Choroid plexus epithelial cell (primary cell): ENCODE results near the gene SIAH1.
A peak's percentile ranks its signal among the peaks of the same experiment; 100 is the strongest.

Source experiments
- DNase-seq: peaks from one replicate; pipeline ENCODE4 v3.0.0-alpha.2; 2010; ENCODE audit warnings: low read depth
- H3K4me3 ChIP-seq: 2 replicates; pipeline ENCODE4 v1.5.1; 2011; ENCODE audit warnings: low read depth, mild to moderate bottlenecking, control low read depth, low read length, moderate library complexity
- TF ChIP-seq, protein P1 (sequence below): conservative IDR thresholded peaks from 2 replicates; pipeline ENCODE4 v1.5.1; 2011; ENCODE audit warnings: low read depth, mild to moderate bottlenecking, control low read depth, inconsistent platforms, low read length, moderate library complexity

Gene SIAH1

DNA sequence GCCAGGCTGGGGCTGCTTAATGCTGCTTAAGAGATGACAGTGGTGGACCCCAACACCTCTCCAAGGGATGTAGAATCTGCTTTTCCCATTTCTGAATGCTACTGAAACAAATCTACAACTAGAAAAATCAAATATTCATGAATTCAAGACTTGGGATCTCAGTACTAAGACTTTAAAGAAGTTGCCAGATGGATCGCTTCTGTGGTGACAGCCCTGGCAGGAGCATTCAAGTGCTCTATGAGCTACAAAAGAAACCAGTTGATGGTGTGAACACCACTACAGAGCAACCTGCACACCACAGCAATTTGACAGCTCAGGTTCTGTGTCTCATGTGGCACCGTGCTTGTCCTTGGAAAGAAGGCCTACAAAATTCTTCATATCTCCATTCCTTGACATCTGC, 42.6 kb downstream of the SIAH1 start:
- H3K4me3 ChIP-seq: no peak overlapping the region
- DNase-seq: no peak
- TF ChIP-seq, protein P1, sequence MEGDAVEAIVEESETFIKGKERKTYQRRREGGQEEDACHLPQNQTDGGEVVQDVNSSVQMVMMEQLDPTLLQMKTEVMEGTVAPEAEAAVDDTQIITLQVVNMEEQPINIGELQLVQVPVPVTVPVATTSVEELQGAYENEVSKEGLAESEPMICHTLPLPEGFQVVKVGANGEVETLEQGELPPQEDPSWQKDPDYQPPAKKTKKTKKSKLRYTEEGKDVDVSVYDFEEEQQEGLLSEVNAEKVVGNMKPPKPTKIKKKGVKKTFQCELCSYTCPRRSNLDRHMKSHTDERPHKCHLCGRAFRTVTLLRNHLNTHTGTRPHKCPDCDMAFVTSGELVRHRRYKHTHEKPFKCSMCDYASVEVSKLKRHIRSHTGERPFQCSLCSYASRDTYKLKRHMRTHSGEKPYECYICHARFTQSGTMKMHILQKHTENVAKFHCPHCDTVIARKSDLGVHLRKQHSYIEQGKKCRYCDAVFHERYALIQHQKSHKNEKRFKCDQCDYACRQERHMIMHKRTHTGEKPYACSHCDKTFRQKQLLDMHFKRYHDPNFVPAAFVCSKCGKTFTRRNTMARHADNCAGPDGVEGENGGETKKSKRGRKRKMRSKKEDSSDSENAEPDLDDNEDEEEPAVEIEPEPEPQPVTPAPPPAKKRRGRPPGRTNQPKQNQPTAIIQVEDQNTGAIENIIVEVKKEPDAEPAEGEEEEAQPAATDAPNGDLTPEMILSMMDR: no peak

DNA sequence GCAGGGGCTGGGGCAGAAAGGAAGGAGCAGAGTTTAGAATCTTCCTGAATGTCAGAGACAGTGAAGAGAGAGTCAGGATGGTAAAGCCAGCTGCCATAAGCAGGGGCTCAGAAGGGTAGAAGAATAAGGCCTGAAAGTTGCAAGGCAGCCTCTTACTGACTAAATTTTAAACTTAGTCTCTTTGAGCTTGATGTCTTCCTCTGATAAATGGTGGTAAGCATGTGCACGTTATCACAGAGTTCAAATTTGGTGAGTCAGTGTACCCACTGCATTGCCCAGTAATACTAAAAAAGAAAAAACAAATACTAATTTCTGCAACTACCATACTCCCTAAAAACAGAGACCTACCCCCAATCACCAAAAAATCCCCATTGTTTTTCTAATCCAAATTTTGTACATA, 45.2 kb downstream of the SIAH1 start:
- H3K4me3 ChIP-seq: no peak overlapping the region
- no peak for DNase-seq
- TF ChIP-seq, protein P1: no peak

DNA sequence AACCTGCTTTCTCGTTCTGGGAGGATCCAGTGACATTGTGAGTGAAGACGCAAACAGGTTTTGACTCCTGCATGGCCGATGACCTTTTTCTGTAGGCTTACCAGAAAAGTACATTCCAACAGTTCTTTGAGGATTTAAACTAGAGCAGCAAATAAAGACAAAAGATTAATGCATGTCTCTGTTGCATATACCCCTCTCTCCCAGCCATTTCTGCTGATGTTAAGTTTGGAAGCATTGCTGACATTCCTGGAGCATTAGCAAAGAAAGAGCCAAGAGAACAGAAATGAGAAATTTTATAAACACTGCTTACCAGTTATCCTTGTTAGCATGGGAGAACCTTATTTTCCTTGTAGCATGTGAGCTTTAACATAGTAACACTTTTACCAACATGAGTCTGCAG, 49.3 kb downstream of the SIAH1 start:
- DNase-seq: peak; percentile 90
- TF ChIP-seq, protein P1: no peak
- H3K4me3 ChIP-seq: no peak overlapping the region

DNA sequence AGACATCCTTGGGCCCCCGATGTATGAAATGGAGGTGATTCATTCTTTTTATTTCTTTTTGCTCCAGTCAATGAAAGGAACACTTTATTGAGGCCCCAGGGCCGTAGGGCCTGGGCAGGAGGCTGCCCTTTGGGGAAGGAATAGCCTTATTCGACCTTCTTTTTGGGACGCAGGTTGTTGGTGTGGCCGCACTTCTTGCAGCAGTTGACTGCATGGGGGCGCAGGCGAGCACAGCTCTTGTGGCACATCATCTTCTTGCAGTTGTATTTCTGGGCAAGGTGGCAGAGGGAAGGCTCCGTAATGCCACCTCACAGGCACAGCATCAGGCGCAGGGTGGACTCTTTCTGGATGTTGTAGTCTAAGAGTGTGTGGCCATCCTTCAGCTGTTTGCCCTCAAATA, 50.9 kb downstream of the SIAH1 start:
- DNase-seq: no peak
- TF ChIP-seq, protein P1: peak; percentile 23
- H3K4me3 ChIP-seq: no peak overlapping the region

DNA sequence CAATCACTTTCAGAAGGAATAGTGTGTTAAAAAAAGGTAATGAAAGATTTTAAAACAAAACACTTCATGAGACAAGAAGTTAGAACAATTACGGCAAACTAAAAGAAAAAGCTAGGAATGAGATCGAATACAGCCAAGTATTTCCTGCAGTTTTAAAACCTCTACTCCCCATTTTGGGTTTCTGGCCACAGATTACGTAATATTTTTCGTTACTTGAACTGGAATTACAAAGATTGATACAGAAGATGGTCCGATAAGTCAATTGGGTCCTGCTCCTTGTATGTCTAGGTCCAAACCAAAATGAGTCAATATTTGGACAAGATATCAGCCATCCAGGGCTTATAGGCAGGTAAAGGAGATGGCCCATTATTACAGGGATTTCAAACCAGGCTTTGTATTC, 52.2 kb downstream of the SIAH1 start:
- TF ChIP-seq, protein P1: no peak

DNA sequence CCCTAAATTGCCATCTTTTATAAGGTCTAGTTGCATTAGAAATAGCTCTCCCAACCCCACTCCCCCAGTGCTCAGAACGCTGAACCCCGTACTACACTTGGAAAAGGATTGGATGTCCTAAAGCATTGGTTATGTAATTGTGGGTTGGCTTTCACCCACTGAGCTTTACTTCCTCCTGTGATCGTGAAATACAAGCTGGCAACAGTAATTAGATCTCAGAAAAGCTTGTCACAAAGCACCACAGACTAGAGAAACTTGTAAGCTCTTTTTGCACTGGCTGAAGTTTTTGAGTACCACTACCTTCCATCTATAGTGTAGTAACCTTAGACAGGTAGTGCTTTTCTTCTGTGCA, 54.4 kb downstream of the SIAH1 start:
- no peak for DNase-seq
- TF ChIP-seq, protein P1: no peak
- H3K4me3 ChIP-seq: no peak overlapping the region

More for the DNA sequence above, 52.2 kb downstream of the SIAH1 start:
- H3K4me3 ChIP-seq: no peak overlapping the region
- no peak for DNase-seq

DNA sequence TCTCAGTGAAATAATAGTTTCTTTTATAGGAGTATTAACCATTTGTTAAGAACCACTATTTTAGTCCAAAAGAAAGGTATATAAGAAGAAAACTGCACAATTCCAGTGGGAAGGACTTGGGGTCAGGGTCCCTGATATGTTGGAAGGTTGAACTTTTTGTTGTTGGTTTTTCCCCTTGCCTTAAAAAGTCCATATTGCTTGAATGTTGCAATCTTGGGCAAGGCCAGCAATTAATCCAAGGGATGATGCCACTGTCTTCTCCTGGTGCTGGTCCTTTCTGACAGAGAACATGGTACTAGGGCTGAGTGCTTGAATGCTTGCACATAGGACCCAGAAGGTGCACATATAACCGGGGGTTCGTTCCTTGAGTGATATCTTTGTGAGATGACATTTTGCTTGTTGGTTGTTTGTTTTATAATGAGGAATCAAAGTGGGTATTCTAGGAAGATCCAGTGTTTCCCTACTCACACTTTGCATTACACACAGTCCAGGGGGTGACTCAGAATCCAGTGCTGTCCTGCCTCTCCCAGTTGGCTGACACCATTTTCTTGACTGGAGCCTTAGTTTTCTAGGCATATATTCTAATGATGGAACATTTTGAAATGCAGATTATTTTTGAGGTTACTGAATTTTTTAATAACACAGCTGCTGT, 54.9 kb downstream of the SIAH1 start:
- H3K4me3 ChIP-seq: no peak overlapping the region
- TF ChIP-seq, protein P1: no peak
- DNase-seq: no peak
